GM15510 (cell line): Measurements from ENCODE around the gene CLDN2.

Experiments
- POLR2A ChIP-seq: IDR thresholded peaks from 3 replicates; pipeline ENCODE4 v1.6.1; 2011; ENCODE audit warnings: borderline replicate concordance; ENCODE audit not compliant: insufficient read length; ENCODE audit errors: extremely low read depth

Gene CLDN2

DNA sequence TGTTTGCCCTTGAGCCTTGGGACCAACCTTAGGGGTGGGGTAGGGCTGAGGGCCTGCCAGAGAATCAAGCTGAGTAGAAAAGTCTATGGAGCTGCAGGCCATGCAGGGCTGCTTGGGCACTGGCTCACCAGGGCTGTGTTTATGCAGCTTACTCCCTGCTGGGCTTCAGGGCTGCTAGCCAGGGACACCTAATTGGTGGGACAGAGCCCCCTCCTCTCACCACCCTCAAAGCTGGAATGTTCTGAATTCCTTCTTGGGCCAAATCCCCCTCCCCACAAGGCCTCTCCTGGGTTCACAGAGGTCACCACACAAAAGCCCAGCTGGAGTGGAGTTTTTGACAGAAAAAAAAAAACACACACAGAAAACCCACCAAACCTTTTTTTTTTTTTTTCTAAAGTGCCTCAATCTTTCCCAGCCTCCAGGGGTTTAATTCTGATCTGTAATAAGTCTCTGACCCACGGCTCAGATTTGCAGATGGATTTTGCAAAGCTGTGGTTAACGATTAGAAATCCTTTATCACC, at the start of gene CLDN2:
Gene CLDN2 (plus strand): TSS at position 471 of the 521 bp plus-strand sequence. CDS start 7,827 bp downstream, outside the sequence.
- TF ChIP-seq POLR2A: no peak

GRCh38 chrX:106874075-106874474, 46.1 kb upstream of the CLDN2 start:
- TF ChIP-seq POLR2A: no peak

- TF ChIP-seq POLR2A: no peak
These were observed 45.1 kb upstream of the CLDN2 start for GRCh38 chrX:106875151-106875550.

DNA sequence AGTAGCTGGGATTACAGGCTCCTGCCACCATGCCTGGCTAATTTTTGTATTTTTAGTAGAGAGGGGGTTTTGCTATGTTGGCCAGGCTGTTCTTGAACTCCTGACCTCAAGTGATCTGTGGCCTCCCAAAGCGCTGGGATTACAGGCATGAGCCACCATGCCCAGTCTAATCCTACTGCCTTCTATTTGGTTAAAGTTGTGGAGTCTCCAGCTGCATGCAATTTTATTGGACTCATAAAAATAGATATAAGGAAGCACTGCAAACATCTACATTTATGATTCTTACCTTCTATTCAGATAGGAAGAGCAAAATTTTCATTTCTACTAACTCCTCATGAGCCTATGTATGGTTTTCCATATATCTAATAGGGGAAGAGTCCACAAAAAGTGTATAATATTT, 30.7 kb upstream of the CLDN2 start:
- TF ChIP-seq POLR2A: no peak

- TF ChIP-seq POLR2A: no peak
These were observed 28.3 kb upstream of the CLDN2 start for GRCh38 chrX:106891762-106892460.

GRCh38 chrX:106894392-106894909, 25.8 kb upstream of the CLDN2 start:
- TF ChIP-seq POLR2A: no peak

- no peak for TF ChIP-seq POLR2A
These were observed 25.2 kb upstream of the CLDN2 start for GRCh38 chrX:106894978-106895452.

DNA sequence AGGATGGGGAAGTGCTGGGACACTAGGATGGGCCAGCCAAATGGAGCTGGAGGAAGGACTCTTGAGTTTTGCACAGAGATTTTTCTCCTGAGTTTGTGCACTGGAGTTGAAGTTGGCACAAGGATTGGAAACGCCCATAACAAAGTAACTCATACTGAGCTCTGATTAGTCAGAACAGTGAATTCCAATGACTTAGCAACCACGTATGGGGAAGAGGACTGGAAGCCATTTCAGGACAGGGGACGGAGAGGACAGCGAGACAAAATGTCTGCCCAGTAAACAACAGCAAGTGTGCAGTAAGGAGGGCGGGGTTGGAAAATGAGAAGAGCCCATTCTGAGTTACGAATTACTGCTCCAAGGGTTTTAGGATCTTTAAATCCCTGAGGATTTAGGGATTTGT, 22.9 kb upstream of the CLDN2 start:
- no peak for TF ChIP-seq POLR2A

- TF ChIP-seq POLR2A: no peak
These were observed 21.7 kb upstream of the CLDN2 start for GRCh38 chrX:106898462-106898861.

GRCh38 chrX:106899276-106899675, 20.9 kb upstream of the CLDN2 start:
- TF ChIP-seq POLR2A: no peak

GRCh38 chrX:106899841-106900240, 20.4 kb upstream of the CLDN2 start:
- TF ChIP-seq POLR2A: no peak

- TF ChIP-seq POLR2A: no peak
These were observed 18.9 kb upstream of the CLDN2 start for GRCh38 chrX:106901341-106901740.

GRCh38 chrX:106901781-106902219, 18.4 kb upstream of the CLDN2 start:
- TF ChIP-seq POLR2A: no peak

DNA sequence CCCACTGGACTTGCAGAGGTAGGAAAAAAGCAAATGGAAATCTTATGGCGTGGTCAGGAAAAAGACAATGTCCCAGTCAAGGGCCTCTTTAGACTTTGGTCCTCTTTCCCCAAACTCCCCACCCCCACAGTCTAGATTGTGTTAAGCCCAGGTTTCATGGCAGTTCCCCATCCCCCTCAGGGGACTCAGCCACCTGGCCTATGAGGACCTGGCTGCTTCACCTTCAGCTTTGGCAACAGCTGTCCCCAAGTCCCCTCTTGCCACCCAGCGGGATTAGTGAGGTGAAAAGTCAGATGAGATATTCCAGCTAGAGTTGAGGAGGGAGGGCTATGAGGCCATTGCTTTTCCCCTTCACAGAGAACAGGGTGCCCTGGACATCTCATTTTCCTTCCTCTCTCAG, 17.5 kb upstream of the CLDN2 start:
- TF ChIP-seq POLR2A: no peak

DNA sequence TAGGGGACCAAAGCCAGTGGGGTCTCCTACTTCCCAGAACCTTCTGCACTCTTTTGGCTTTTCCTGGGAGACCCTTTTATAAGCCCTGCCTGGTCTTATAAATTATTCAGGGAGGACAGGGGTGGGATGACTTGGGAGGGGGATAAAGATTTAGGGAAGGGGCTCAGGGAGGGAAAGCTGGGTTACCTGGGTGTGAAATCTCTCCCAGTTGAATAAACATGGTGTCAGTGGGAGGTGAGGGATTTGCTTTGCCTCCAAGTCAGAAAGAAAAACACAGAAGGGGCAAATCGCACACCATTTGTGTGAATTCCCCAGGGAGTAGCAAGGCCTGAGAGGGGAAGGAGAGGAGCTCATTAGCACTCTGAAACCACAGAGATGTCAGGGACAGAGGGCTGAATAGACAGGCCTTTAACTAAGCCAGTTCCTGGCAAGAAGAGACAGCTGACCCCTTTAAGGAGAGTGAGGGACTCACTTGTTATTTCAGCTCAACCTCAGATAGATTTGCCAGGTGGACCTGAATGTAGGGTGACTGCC, 16.8 kb upstream of the CLDN2 start, which contains the start of gene RIPPLY1:
Gene RIPPLY1 (minus strand): TSS at position 51 of the 534 bp plus-strand sequence. CDS start 54 bp downstream, outside the sequence.
- no peak for TF ChIP-seq POLR2A
